Glutamatergic neuron (in vitro differentiated cells): ENCODE measurements around the gene TPM4. TPM values are rescaled to one million over a fixed set of nuclear protein-coding genes. Genes with fewer than 3 reads are reported as not detected.

Source experiments
- DNase-seq: peaks from one replicate; pipeline ENCODE4 v3.0.0; 2022
- H3K27ac Mint-ChIP-seq: one replicate; pipeline ENCODE4 v1.8.0; 2020; ENCODE audit warnings: mild to moderate bottlenecking, mixed read lengths, inconsistent platforms; ENCODE audit not compliant: unreplicated experiment
- H3K27me3 Mint-ChIP-seq: one replicate; pipeline ENCODE4 v1.8.0; 2020; ENCODE audit warnings: mild to moderate bottlenecking, moderate library complexity, mixed read lengths, inconsistent platforms; ENCODE audit not compliant: unreplicated experiment
- H3K36me3 Mint-ChIP-seq: one replicate; pipeline ENCODE4 v1.8.0; 2020; ENCODE audit warnings: mild to moderate bottlenecking, mixed read lengths, inconsistent platforms; ENCODE audit not compliant: unreplicated experiment
- H3K4me1 Mint-ChIP-seq: one replicate; pipeline ENCODE4 v1.8.0; 2020; ENCODE audit warnings: mild to moderate bottlenecking, low read depth, mixed read lengths, inconsistent platforms; ENCODE audit not compliant: unreplicated experiment
- H3K4me3 Mint-ChIP-seq: one replicate; pipeline ENCODE4 v1.8.0; 2020; ENCODE audit warnings: mild to moderate bottlenecking, mixed read lengths, inconsistent platforms; ENCODE audit not compliant: unreplicated experiment
- H3K9me3 Mint-ChIP-seq: one replicate; pipeline ENCODE4 v1.8.0; 2020; ENCODE audit warnings: mild to moderate bottlenecking, moderate library complexity, mixed read lengths, inconsistent platforms; ENCODE audit not compliant: unreplicated experiment
- total RNA-seq: library from RNA; stranded (reverse); fragmentation: NEBNext Ultra II Directional; extraction: Animal tissue kit (Norgen Biotek cat#: 25700); gene quantifications from one replicate; pipeline ENCODE4 v1.2.1, GENCODE V29; 2021; ENCODE audit not compliant: unreplicated experiment
- TF ChIP-seq, protein P1 (sequence below): fragments of 200-600 bp; sonication (generic); IDR thresholded peaks from one replicate; pipeline ENCODE4 v1.5.0; 2021; ENCODE audit not compliant: partially characterized antibody, unreplicated experiment

The TPM4 gene
- total RNA-seq, 1 donor from 2014 or later: 310 TPM

DNA sequence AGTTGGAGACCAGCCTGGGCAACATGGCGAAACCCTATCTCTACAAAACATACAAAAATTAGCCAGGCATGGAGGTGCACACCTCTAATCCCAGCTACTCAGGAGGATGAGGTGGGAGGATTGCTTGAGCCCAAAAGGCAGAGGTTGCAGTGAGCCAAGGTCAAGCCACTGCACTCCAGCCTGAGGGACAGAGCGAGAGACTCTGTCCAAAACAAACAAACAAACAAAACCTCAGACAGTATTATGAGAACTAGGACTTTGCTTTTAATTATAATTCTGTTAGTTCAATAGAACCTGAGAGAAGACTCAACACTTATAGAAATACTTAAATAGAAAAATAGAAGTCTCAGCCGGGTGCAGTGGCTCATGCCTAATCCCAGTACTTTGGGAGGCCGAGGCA lies 31.1 kb upstream of the TPM4 start:
- Mint-ChIP-seq H3K27ac (no peak overlapping the region), H3K36me3 (no peaks in the 10 kb centered on the region), H3K27me3 (peaks cover 9% of the 10 kb centered on the region), H3K4me1 (no peaks in the 10 kb centered on the region), H3K4me3 (no peak overlapping the region), H3K9me3 (peaks cover 3% of the 10 kb centered on the region)
- TF ChIP-seq, protein P1, sequence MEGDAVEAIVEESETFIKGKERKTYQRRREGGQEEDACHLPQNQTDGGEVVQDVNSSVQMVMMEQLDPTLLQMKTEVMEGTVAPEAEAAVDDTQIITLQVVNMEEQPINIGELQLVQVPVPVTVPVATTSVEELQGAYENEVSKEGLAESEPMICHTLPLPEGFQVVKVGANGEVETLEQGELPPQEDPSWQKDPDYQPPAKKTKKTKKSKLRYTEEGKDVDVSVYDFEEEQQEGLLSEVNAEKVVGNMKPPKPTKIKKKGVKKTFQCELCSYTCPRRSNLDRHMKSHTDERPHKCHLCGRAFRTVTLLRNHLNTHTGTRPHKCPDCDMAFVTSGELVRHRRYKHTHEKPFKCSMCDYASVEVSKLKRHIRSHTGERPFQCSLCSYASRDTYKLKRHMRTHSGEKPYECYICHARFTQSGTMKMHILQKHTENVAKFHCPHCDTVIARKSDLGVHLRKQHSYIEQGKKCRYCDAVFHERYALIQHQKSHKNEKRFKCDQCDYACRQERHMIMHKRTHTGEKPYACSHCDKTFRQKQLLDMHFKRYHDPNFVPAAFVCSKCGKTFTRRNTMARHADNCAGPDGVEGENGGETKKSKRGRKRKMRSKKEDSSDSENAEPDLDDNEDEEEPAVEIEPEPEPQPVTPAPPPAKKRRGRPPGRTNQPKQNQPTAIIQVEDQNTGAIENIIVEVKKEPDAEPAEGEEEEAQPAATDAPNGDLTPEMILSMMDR: no peak
- DNase-seq: no peak

DNA sequence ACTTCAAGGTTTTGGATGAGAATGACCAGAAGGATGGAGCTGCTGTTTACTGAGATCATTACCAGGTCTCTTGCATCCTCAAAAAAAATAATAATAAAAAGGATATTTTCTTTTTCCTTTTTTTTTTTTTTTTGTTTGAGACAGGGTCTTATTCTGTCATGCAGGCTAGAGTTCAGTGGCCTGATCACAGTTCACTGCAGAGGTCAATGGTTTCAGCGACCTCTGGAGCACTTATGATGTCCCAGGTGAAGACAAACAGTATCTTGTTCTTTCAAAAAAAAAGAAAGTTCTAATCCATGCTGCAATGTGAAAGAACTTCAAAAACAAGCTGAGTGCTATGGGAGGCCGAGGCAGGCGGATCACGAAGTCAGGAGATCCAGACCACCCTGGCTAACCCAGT lies 30.4 kb upstream of the TPM4 start:
- no peaks in the 10 kb centered on the region for H3K36me3 Mint-ChIP-seq
- no peak overlapping the region for H3K4me3 Mint-ChIP-seq
- DNase-seq: no peak
- H3K27me3 Mint-ChIP-seq: peaks cover 9% of the 10 kb centered on the region
- TF ChIP-seq, protein P1: no peak
- peaks cover 5% of the 10 kb centered on the region for H3K9me3 Mint-ChIP-seq
- H3K4me1 Mint-ChIP-seq: no peaks in the 10 kb centered on the region
- no peak overlapping the region for H3K27ac Mint-ChIP-seq

DNA sequence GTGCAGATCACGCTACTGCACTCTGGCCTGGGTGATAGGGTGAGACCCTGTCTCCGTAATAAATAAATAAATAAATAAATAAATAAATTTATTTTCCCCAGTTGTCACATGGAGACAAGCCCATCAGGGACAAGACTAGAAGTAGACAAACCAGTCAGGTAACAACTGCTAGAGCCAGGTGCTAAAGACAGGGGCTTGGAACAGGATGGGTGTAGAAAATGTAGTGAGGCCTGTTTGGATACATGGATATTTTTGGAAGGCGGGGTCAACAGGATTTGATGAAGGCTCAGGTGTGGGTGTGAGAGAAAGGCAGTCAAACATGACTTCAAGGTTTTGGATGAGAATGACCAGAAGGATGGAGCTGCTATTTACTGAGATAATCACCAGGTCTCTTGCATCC lies 27.7 kb upstream of the TPM4 start:
- H3K4me1 Mint-ChIP-seq: peaks cover 2% of the 10 kb centered on the region
- TF ChIP-seq, protein P1: no peak
- H3K4me3 Mint-ChIP-seq: no peak overlapping the region
- no peak for DNase-seq
- peaks cover 6% of the 10 kb centered on the region for H3K9me3 Mint-ChIP-seq
- no peaks in the 10 kb centered on the region for H3K36me3 Mint-ChIP-seq
- H3K27ac Mint-ChIP-seq: no peak overlapping the region
- H3K27me3 Mint-ChIP-seq: peaks cover 10% of the 10 kb centered on the region

DNA sequence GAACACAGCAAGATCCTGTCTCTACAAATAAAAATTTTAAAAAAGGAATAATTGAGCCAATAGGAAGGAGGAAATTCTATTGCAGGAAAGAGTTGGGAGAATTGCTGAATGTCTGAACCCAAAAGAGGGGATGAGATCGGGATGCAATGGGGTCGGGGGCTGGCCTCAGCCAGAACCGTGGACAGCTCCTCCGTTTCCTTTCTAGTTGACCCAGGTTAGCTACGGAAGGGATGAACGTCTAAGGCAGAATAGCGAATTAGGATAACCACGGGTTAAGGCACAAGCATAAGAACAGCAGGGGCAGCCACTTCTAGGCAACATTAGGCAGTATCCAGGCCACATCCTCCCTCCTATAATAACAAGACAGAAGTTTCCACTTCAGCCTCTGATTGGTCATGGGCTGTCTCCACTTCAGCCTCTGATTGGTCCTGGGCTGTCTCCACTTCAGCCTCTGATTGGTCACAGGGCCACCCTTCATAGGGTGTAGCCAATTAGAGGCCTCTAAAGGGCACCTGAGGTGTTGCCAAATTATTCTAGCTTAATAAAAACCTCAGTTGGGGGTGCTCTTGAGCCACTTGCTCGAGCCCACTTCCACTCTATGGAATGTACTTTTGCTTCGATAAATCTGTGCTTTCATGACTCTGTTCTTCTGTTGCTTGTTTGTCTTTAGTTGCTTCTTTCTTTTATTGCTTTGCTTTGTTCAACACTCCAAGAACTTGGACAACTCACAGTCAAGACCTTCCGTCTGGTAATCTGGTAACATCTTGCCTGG lies 24.9 kb upstream of the TPM4 start:
- TF ChIP-seq, protein P1: no peak
- Mint-ChIP-seq H3K4me3 (no peak overlapping the region), H3K27ac (no peak overlapping the region), H3K27me3 (peaks cover 8% of the 10 kb centered on the region), H3K9me3 (peaks cover 12% of the 10 kb centered on the region), H3K36me3 (no peaks in the 10 kb centered on the region), H3K4me1 (peaks cover 2% of the 10 kb centered on the region)
- DNase-seq: no peak

DNA sequence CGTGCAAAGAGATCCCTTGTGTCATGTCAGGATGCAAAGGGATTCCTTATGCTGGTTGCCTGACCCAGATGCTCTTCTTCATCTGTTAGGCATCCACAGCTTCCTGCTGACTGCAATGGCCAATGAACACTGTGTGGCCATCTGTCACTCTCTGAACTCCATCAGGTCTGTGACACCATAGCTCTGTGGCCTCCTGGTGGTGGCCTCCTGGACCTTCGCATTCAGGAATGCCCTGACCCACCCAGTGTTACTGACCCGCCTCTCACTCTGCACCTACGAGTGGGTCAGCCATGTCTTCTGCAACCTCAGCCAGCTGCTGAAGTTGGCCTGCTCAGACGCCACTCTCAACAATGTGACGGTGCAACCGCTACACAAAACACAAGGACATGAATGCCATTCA lies 23.9 kb upstream of the TPM4 start:
- Mint-ChIP-seq H3K36me3 (no peaks in the 10 kb centered on the region), H3K4me1 (peaks cover 2% of the 10 kb centered on the region), H3K9me3 (peaks cover 12% of the 10 kb centered on the region)

More for the DNA sequence above, 23.9 kb upstream of the TPM4 start:
- DNase-seq: no peak
- no peak overlapping the region for H3K27ac Mint-ChIP-seq
- H3K27me3 Mint-ChIP-seq: peaks cover 8% of the 10 kb centered on the region
- no peak overlapping the region for H3K4me3 Mint-ChIP-seq
- TF ChIP-seq, protein P1: no peak
